HPDE6-E6E7 (cell line): ENCODE data around the gene NRXN3.
A peak's percentile ranks its signal among the peaks of the same experiment; 100 is the strongest.

Source experiments
- DNase-seq: peaks from one replicate; pipeline ENCODE4 v3.0.0; 2011; ENCODE audit warnings: missing footprints; ENCODE audit errors: extremely low spot score

The NRXN3 gene

DNA sequence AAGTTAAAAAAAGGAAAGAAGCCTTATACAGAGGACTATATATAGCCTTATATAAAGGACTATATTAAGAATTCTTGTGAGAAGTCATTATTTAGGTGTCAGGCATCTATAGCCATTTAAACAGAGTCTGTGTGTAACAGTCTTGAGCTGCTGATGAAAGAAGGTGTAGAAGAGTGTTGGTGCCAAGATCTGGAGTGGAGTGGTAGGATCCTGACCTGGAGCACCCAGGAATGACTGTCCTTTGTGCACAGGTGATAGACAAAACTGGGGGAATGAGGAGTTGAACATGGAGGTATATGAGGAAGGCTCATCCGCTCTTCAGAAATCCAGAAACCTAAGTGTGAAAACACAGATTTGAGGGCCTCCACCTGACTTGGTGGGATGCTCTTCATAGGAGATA, 747.3 kb downstream of the NRXN3 start:
- DNase-seq = no peak

DNA sequence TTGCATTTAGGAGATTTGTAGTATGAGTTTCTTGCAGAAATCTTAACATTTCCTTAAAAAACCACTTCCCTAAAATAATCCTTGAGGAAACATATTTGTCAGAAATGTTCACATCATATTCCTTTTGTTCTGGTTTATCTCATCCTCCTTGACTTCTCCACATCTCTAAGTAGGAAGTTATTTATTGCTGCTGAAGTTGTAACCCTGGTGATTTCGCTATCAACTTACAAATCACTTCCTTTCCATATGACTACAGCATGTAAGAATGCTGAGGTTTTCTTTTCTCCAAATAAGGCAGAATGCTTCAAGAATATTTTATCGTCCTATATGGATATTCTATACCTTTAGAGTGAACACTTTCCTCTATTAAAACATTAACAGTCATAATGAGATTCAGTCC, 751.7 kb downstream of the NRXN3 start:
- DNase-seq = no peak

DNA sequence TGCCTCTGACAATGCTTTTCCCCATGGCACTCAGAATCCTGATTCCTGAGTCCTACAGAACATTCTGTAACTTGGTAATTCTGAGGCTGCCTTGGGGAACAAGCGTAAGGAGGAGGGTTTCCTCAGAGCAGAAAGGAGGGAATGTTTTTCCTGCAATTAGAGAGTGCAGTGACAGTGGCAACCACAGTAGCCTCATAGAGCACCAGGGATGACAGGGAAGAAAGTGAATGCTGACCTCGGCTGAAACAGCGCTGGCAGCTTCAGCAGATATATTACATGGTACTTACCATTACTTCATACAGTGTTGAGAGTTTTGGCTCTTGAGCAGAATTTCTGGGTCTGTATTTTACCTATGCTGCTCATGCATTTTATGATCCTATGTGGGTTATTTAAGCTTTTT, 757.1 kb downstream of the NRXN3 start:
- DNase-seq = no peak

DNA sequence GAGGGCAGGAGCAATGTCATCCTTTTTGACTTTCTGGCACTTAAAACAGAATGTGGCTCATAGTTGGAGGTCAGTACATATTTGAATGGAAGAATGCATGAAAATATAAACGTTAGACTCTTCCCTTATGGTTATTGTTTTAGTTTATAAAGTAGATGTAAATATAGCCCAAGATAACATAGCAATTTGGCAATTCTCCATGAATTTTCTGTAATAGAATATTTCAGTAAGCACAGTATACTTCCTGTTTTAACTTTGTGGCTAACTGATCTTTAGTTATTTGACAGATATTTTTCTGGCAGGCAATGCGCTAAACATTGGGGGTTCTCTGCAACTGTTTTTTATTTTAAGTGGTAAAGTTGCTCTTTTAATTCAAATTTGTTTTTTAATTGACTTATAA, 763.0 kb downstream of the NRXN3 start:
- DNase-seq = no peak

DNA sequence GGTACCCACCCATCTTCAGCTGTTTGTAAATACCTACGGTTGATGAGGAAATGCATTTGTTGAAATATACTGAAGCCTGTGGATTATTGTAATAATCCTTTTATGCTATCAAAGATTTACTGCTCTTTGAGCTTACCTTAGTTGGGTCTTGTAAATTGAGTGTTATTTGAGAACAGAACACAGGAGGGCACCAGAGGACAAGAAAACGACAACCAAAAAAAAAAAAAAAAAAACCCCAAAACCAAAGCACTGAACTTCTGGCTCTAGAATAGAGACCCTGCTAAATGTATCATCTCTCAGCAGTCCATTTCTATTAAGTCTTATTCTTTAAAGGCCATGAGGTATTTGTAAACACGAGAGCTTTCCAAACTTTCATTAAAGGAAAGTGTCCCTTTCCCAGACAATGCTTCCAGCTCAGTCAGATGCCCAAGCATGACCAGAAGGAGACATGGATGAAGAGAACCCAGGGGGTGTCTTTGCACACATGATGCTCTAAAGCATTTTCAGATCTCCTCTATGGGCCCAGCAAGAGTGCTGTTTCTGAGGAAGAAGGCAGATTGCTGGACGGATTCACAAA, 763.9 kb downstream of the NRXN3 start:
- peak; percentile 13 for DNase-seq

DNA sequence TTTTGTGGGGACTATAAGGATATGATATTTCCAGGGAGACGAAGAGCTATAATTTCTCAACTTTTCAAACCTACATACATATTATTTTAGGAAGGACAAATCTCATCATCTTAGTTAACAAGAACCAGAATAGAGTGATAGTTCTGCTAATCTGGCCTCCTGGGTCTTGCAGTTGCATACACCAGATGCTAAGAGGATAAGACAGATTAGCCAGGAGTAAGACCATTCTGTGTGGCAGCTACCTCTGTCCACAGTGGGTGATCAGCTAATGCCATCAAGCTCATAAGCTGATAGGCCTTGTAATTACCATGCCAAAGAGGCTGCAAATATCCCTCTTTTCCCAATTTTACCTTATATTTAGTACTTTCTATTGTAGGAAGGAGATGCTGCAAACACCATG, 776.8 kb downstream of the NRXN3 start:
- DNase-seq = no peak

DNA sequence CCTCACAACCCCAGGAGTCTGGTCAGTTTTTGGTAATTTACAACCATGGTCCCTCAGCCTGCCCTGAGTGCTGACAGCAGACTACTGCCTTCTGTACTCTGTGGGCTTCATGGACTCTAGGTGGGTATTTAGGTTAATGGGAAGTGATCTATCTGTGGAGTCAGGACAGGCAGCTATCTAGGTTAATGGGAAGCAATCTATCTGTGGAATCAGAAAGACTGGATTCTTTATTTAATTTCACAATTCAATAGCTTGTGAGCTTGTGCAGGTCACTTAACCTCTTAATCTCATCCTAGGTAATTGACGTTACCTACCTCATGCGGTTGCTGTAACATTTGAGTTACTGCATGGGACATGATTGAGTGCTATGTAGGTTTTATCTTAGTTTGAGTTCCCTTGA, 777.5 kb downstream of the NRXN3 start:
- DNase-seq = no peak

DNA sequence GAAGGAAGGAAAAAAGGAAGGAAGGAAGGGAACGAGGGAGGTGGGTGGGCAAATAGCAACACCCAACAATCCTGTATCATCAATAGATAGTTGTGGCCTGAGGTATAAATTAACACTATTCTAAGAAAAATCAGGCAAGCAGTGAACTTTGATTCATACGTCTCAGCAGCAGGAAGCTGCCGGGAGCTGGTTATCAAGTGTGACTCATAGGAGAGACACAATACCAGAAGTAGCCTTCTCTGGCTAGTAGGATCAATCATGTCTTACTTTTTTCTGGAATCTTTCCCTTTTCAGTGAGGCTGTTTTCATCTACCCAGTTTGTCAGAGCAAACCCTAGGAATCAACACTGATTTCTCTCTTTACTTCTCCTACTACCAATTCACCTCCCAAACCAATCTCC, 780.5 kb downstream of the NRXN3 start:
- DNase-seq = peak; percentile 60

DNA sequence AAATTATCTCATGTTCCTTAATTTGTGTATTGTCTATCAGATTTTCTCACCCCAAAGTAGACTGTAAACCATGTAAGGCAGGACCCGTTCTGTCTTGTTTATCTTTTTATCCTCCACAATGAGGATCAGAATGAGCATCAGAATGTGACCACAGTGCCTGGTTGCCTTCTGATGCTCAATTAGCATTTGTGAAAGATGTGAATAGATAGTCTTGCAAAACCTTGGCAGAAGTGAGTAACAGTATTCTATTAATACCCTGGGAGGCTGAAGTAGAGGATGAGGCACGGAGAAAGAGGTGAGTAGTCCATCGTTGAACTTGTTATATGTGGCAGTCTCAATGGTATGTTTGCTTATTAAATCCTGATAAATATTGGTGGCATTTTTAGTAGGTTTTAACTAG, 781.4 kb downstream of the NRXN3 start:
- DNase-seq = no peak

DNA sequence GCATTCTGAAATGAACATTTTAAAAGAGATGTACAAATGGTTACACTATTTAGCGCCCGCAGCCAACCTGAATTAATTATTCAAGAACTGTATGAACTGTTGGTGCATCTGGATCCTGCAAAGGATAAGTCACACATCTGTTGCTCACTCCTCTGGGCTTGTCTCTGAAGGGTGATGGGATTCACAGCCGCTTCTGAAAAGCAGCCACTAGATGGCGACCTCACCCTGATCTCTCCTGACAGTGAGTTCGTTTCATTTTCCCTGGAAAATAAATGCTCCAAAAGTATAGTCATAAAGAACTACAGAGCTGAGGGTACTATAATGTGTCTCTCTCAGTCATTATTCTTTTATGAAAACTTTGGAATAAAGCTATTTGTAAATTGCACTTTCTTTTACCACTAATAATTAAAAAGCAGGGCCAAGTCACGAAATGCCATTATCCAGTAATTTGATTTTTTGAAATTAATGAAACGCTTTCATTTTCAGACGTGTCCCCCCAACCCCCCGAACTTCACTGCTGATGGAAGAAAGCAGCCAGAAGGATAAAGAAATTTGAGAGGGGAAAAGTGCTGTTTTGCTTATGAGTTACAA, 789.6 kb downstream of the NRXN3 start:
- peak; percentile 73 for DNase-seq

DNA sequence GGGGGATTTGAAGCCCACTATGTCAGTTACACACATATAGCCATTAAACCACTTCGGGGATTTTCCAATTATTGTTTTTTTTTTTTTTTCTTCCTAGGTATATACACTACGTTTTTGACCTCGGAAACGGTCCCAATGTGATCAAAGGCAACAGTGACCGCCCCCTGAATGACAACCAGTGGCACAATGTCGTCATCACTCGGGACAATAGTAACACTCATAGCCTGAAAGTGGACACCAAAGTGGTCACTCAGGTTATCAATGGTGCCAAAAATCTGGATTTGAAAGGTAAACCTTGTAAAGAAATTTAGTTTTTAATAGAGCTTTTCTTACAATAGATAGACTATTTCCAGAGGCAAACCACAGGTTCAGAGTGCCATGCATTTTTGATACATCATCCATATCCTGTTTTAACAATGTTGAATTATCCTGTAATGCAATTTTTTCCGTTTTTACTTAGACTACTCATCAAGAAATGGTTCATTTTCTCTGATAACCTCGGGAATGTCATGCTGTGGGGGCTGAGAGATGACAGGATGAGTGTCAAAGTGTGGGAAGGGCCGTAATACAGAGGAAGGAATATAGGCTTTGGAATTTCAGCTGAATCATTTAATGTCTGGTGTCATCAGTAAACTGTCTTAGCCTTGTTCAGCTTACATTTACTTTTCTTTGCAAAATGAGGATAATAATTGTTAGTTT, 797.1 kb downstream of the NRXN3 start:
- DNase-seq = no peak

DNA sequence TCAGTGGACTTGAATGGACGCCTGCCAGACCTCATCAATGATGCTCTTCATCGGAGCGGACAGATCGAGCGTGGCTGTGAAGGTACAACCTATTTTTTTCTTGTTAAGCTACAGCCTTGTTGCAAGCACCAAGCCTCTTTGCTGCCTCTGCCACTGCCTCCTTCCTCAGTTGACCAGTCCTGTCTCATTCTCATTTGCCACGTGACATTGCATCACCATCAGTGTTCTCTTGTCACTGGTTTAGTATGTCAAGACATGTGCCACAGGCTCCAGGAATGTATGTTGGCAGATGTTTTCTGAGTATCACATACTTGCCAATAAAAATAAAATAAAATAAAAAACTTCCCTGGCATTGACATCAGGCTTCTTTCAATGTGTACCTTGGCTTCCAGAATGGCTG, 798.1 kb downstream of the NRXN3 start:
- DNase-seq = no peak

DNA sequence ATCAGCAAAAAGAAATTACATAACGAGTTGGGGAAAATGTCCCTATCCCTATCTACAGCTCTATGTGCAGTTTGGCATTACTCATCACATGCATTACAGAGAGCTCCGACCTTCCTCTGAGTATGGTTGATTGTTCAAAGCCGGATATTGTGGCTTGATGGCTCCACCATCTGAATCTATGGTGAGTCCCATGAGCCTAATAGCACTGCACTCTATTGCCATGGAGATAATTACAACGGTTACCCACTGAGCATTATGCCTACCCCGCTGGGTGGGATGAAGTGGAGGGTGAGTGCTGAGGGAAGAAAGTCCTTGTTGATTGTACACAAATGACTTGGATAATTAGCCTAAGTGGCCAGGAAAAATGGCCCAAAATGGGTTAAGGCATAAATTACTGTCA, 800.5 kb downstream of the NRXN3 start:
- DNase-seq = no peak

DNA sequence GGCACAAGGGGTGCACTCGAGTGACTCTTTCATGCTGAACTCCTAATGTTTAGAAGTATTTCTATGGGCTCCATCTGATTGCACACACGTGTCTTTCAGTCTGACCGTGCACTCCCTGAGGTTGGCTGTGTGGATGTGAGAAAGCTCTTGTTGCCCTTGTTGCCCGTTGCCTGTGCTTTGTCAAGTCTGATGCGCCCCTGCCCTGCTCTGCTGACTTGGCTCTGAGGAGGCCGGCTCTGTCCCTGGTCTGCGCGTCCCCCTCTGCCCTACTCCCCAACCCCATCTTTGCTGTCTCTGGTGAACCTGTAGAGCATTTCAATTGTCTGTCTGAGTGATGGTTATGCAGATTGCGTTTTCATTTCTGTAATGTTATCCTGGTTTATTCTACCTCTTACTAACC, 802.3 kb downstream of the NRXN3 start:
- no peak for DNase-seq

DNA sequence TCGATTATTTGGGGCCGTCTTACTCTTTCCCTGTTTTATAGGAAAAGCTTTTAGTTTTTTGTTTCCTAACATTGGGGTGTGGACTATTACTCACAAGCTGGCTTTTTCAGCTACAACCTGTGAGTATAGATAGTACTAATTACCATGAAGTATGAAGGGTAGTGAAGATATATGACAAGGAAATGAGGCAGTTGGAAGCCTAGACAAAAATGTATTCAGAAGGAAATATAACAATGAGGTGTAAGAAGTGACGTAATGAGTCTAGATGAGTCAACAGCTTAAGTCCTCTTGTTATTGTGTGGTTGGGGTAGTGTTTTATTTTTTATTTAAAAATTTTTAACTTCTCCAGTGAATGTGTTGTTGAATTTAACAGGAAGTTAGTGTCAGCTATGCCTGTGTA, 804.5 kb downstream of the NRXN3 start:
- DNase-seq = no peak

DNA sequence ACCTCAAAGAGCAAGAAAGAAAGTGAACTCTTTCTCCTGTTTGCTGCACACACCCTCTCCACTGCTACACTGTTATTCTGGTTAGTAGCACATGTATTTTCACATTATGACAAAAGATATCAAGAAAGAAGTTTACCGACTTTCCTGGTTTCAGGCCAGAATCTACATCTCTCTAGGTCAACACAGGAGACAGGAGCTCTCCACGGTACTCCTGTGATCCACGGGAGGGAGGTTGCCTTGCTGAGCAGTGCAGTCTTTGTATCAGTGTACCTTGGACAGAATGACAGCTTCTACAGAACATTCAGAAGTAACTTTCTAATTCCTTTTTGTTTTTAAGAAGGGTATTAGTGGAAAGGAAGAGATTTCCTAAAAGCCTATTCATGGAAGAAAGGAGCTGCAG, 805.6 kb downstream of the NRXN3 start:
- DNase-seq = no peak

DNA sequence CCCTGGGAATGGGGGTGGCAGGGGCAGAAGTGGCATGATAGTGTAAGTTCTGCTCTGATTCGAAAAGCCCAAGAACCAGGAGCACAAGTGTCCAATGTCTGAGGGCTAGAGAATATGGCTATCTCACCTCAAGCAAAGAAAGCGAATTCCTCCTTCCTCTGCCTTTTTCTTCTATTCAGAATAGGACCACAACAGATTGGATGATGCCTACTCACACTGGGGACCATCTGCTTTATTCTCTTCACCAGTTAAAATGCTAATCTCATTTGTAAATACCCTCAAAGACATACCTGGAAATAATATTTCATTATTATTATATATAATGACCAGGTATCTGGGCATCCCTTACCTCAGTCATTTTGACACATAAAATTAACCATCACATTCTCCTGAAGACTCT, 808.7 kb downstream of the NRXN3 start:
- no peak for DNase-seq

DNA sequence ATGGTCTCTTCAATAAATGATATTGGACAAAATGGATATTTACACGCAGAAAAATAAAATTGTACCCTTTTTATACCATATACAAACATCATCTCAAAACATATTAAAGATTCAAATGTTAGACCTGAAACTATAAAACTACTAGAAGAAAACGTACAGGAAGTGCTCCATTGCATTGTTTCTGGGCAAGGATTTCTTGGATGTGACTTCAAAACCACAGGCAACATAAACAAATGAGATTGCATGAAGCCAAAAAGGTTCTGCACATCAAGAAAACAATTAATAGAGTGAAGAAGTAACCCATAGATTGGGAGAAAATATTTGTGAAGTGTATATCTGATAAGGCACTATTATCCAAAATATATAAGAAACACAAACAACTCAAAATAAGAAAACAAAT, 812.4 kb downstream of the NRXN3 start:
- DNase-seq = no peak

DNA sequence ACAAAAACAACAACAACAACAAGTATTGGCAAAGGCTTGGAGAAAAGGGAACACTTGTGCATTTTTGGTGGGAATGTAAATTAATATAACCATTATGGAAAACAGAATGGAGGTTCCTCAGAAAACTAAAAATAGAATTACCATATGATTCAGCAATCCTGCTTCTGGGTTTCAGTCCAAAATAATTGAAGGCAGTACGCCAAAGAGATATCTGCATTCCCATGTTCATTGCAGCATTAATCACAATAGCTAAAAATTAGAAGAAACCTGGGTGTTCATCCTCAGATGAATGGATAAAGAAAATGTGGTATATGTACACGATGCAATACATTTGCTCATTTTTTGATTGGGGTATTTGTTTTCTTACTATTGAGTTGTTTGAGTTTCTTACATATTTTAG, 813.0 kb downstream of the NRXN3 start:
- DNase-seq = no peak

DNA sequence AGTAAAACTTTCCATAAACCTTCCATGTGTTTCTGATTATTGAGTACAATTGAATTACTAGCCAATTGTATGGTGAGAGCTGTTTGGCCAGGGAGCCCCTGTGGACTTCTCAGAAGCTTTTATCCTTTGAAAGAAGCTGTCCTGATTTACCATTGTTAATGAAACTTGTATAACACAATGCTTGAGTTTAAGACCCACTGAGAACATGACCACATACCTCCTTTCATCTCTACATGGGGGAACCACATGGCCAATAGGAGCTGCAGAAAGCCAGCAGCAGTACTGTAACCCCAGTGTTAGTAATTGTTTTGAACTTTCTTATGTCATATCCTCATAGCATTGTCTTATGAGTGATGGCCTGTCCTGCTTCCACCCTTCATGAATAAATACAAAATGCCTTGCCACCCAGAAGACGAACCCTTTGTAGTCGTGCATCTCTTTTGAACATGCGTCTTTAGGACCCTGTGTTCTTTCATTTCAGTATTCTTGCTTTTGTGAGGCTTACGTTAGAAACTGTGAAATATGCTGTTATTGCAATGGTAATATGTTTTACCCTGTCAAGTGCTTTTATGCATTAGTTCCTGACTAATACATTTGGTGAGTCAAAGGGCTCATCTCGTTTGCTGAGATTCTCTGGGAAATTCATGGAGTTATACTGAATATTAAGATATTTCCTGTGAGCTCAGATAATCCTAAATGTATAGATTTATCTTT, 815.7 kb downstream of the NRXN3 start:
- no peak for DNase-seq

DNA sequence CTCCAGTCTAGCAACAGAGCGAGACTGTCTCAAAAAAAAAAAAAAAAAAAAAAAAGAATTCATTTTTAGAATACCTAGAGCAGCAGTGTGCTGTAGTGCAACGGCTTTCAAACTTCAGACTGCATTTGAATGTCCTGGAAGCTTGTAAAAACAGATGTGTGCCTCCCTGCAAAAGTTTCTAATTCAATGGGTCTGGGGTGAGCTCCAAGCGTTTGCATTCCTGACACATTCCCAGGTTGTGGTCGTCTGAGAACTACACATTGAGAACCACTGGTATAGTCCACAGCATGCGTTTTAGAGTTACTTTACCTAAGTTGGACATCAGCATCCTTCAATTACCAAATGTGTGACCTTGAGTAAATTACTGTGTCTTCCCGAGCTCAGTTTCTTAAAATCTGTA, 816.8 kb downstream of the NRXN3 start:
- DNase-seq = no peak

DNA sequence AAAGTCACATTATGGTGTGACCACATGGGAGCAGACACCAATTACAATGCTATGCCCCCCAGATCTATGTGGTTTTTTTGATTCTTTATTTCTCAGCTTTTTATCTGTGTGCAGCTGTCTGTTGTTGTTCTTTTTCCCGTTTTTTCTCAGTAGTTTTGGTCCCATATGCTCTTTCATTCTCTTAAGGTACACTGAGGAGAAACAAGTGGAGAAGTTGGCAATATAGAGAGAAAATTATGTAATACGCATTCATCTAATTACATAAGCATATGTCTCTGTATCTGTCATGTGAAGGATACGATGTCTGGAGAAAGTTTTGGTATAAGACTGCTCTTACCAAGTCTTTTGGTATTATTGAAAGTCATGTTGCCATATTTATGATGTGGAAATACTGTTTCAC, 819.0 kb downstream of the NRXN3 start:
- no peak for DNase-seq

DNA sequence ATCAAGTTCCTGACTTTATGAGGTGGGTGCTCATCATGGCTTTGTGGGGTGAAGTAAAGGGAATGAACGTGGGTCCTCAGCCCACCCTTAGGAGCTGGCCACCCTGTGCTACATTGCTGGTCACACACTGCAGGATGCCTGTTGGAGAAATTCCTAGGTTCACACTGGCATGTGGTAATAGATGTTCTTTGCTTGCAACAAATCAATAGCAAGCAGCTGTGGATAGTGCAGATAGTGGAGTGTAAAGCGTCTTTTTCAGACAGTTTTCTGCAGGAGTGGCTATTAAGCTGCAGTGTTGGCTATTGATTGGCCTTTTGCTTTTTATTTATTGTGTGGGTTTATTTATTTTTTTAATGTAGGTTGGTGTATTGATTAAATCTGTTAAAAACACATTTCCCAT, 822.7 kb downstream of the NRXN3 start:
- DNase-seq = no peak
